Coronary artery (tissue), 2 donors: ENCODE results near the gene RPP25.
"Not testable (repeated sequence)": the region's sequence is repeated elsewhere in the genome, so short reads cannot be mapped to it uniquely, and the experiment has no call there.

ENCODE experiments used
- DNase-seq: peaks from one replicate; pipeline ENCODE4 v3.0.0-alpha.2; 2017; ENCODE audit warnings: low spot score
- H3K27ac ChIP-seq, 2 donors: fragments of 200-600 bp; sonication (generic); one replicate each; pipeline ENCODE4 v1.5.1; 2016 to 2019
- H3K4me3 ChIP-seq: fragments of 200-600 bp; sonication (generic); 2 replicates; pipeline ENCODE4 v1.5.1; 2016; ENCODE audit warnings: mild to moderate bottlenecking, moderate library complexity
- TF ChIP-seq, protein P1 (sequence below): fragments of 200-600 bp; sonication (generic); IDR thresholded peaks from one replicate; pipeline ENCODE4 v1.5.1; 2019; ENCODE audit warnings: antibody characterized with exemption

Gene RPP25

DNA sequence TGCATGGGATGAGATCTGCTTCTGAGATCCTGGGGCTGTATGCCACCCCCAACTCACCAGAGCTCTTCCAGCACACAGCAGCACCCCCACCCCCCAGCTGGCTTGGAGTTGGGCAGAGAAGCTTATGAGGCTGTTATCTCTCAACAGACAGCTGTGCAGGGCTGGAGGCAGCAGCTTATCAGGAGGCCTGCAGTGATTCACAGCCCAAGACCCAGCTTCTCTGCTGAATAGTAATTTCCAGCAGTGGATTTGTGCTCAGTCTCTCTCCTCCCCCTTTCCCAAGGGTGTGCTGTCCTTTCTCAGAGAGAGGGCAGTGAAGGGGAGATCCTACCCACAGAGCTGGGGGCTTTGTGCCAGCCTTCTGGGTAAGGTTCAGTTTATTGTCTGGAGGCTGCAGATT lies 2.1 kb downstream of the RPP25 start:
- DNase-seq, result no peak
- TF ChIP-seq, protein P1, sequence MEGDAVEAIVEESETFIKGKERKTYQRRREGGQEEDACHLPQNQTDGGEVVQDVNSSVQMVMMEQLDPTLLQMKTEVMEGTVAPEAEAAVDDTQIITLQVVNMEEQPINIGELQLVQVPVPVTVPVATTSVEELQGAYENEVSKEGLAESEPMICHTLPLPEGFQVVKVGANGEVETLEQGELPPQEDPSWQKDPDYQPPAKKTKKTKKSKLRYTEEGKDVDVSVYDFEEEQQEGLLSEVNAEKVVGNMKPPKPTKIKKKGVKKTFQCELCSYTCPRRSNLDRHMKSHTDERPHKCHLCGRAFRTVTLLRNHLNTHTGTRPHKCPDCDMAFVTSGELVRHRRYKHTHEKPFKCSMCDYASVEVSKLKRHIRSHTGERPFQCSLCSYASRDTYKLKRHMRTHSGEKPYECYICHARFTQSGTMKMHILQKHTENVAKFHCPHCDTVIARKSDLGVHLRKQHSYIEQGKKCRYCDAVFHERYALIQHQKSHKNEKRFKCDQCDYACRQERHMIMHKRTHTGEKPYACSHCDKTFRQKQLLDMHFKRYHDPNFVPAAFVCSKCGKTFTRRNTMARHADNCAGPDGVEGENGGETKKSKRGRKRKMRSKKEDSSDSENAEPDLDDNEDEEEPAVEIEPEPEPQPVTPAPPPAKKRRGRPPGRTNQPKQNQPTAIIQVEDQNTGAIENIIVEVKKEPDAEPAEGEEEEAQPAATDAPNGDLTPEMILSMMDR, result no peak
- peak overlapping the region; percentile 72 for H3K4me3 ChIP-seq
- H3K27ac ChIP-seq, result peak overlapping the region in 1 of 2 donors; percentile 99

DNA sequence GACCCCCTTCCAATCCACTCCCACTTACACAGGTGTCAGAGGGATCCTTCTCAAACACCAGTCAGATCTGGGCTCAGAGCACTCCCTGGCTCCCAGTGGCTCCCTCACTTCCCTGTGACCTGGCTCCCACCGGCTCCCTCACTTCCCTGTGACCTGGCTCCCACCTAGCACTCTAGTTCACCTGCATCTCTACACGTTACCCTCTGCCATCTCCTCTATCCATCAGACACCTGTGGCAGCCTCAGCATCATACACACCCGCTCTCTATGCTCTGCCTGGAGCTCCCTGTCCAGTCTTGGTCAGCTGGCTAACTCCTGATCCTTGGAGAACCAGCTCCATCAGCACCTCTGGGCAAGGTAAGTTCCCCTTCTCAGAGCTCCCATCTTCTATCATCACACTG lies 5.6 kb downstream of the RPP25 start:
- no peak for DNase-seq
- no peak overlapping the region for H3K27ac ChIP-seq
- TF ChIP-seq, protein P1, result no peak
- H3K4me3 ChIP-seq, result no peak overlapping the region

DNA sequence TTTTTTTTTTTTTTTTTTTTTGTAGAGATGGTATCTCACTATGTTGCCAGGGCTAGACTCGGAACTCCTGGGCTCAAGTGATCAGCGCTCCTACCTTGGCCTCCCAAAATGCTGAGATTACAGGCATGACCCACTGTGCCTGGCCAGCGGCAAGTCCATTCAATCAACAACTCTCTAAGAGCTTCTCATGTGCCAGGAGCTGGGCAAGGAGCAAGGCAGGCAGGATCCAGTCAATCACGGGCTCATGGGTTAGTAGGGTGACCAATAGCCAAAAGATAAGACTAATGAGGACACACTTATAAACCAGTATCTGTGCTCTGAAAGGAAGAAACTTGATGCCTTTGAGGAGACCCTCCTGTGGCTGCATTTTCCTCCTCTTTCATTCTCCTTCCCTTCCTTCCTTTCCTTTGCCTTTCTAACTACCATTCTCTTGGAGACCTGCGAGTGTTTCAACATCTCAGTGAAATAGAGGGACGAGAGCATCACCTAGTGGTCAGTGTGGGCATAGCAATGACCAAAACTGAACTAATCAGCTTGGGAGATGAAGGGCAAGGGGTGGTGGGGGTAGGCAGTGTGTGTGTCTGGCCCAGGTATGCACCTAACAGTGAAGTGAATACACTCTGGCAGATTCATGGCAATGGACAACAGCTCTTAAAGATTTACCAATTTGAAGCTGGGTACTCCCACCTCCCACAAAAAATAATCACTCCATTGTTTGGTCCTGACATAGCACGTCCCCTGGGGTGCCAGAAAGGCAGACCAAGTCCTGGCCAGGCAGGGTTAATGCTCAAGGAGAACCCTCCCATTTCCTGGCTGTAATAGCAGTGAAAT lies 6.3 kb downstream of the RPP25 start:
- no peak overlapping the region for H3K4me3 ChIP-seq
- TF ChIP-seq, protein P1, result peak; percentile 94
- DNase-seq, result peak; percentile 75
- no peak overlapping the region for H3K27ac ChIP-seq

DNA sequence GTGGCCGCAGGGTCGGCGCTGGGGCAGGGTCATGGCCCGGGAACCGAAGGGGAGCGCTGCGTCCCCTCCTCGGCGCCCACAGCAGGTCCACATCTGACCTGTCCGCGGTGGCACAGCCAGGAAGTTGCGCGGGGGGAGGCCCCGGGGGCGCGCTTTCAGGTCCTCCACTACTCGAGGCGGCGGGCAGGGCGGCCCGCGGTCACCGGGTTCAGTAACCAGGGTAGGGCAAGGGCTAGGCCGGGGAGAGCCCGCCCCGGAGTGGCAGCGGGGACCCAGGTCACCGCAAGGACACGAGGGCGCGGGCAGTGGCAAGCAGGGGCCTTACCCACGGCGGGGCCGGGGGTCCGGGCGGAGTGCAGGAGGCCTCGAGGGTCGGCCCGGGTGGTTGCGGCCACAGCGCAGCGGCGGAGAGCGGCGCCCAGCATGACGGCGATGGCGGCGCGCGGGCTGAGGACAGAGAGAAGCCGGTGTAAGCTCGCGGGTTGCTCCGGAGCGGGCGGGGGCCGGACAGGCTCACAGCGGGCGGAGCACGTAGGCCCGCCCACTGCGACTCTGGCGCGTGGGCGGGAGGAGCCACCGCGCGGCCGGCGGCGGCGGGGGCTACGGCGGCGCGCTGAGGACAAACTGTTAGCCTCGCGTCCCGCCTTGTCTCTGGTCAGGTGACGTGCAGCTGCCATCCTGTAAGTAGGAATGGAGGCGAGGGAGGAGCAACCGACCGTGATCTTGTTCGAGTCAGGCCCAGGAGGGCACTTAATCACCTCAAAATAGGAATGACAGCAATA lies 18.8 kb downstream of the RPP25 start, which contains the start of gene COX5A:
COX5A (minus strand) TSS at position 484 of the 782 bp plus-strand sequence; CDS start at position 425, 59 bp downstream.
- H3K27ac ChIP-seq, result peak within 1 kb of the TSS; percentile 84 to 97
- peak within 1 kb of the TSS; percentile 99 for H3K4me3 ChIP-seq
- TF ChIP-seq, protein P1, result no peak
- peak; percentile 97 for DNase-seq

DNA sequence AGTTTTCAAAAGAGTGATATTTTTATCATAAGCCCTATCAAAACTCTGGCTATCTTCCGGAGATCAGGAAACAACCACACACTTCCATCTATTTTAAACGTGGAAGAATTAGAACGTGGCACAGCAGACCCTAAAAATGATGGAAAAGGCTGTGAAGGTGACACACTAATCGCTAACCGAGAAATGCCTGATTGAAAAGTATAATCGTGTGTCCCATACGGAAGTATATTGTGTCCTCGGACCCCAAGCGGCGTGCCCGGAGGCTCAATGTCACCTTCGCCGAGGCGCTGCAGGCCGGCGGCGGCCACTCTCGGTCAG lies 19.3 kb downstream of the RPP25 start:
- DNase-seq, result no peak
- Histone ChIP-seq H3K27ac (peak overlapping the region; percentile 84 to 97), H3K4me3 (peak overlapping the region; percentile 99)
- TF ChIP-seq, protein P1, result no peak

DNA sequence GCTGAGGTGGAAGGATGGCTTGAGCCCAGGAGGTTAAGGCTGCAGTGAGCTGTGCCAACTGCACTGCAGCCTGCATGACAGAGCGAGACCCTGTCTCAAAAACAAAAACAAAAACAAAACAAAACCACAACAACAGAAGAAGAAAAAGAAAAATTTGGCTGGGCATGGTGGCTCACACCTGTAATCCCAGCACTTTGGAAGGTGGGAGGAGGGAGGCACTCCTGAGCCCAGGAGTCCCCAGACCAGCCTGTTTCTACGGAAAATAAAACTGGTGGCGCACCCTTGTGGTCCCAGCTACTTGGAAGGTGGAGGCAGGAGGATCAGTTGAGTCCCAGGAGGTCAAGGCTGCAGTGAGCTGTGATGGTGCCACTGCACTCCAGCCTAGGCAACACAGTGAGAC lies 21.4 kb downstream of the RPP25 start:
- H3K27ac ChIP-seq, DNase-seq, H3K4me3 ChIP-seq: not testable (repeated sequence)

DNA sequence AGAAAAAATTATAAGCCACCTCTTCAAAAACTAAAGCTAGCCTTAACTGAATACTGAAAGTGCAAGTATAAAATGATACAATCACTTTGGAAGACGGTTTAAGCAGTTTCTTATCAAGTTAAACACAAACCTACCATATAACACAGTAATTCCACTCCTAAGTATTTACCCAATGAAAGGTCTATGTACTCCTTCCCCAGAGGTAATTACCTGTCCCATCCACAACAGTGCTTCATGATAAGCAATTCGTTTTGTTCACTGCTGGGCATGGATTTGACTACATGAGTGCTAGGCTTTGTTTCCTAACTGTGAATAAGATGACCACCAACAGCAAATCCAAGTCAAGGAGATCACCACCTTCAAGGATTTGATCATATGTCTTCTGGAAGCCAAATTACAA lies 23.0 kb downstream of the RPP25 start:
- TF ChIP-seq, protein P1, result no peak
- no peak for DNase-seq
- H3K27ac ChIP-seq, result no peak overlapping the region
- H3K4me3 ChIP-seq, result no peak overlapping the region
